Endothelial cell of umbilical vein (primary cell): ENCODE measurements around the gene PLXNA4.

Experiments
- EZH2 ChIP-seq: IDR thresholded peaks from 2 replicates; pipeline ENCODE4 v1.6.1; 2012; ENCODE audit warnings: borderline replicate concordance, low read depth, mild to moderate bottlenecking, moderate library complexity, low read length, inconsistent platforms; ENCODE audit not compliant: severe bottlenecking
- POLR2A ChIP-seq: IDR thresholded peaks from 2 replicates; pipeline ENCODE4 v1.6.1; 2012; ENCODE audit warnings: low read depth, mild to moderate bottlenecking, control low read depth, low read length
- TF ChIP-seq, protein P1 (sequence below), 2 donors: IDR thresholded peaks; 1 replicate in 1 of 2; 2 replicates in 1 of 2; pipeline ENCODE4 v1.5.1; 2011; ENCODE audit warnings: low read length in 2 of 2, mild to moderate bottlenecking in 2 of 2, moderate library complexity in 2 of 2, control low read depth in 1 of 2, inconsistent platforms in 1 of 2, low read depth in 1 of 2; ENCODE audit not compliant: insufficient read depth in 1 of 2; ENCODE audit errors: extremely low read depth in 1 of 2

- TF ChIP-seq EZH2 (no peak), POLR2A (no peak)
- TF ChIP-seq, protein P1, sequence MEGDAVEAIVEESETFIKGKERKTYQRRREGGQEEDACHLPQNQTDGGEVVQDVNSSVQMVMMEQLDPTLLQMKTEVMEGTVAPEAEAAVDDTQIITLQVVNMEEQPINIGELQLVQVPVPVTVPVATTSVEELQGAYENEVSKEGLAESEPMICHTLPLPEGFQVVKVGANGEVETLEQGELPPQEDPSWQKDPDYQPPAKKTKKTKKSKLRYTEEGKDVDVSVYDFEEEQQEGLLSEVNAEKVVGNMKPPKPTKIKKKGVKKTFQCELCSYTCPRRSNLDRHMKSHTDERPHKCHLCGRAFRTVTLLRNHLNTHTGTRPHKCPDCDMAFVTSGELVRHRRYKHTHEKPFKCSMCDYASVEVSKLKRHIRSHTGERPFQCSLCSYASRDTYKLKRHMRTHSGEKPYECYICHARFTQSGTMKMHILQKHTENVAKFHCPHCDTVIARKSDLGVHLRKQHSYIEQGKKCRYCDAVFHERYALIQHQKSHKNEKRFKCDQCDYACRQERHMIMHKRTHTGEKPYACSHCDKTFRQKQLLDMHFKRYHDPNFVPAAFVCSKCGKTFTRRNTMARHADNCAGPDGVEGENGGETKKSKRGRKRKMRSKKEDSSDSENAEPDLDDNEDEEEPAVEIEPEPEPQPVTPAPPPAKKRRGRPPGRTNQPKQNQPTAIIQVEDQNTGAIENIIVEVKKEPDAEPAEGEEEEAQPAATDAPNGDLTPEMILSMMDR (IDR thresholded peaks at IDR 0.05; ENCODE audit: extremely low read depth in 1 of 2, insufficient read depth in 1 of 2, low read depth in 1 of 2, low read length in 2 of 2): no peak
Measured at GRCh38 chr7:132376361-132377013, 199.8 kb downstream of the PLXNA4 start.
